Memory B cell (primary cell): ENCODE measurements around the gene SH3RF1.

Experiments
- ATAC-seq: fragments of 150-1000 bp; cut with Tn5 transposase; 2 replicates; pipeline ENCODE4 v1.10.0; 2021; ENCODE audit warnings: low read depth, mild to moderate bottlenecking, moderate library complexity
- DNase-seq, 2 donors: peaks; one replicate each; pipeline ENCODE4 v3.0.0; 2022; ENCODE audit warnings: low spot score in 2 of 2
- H3K27ac Mint-ChIP-seq: one replicate; pipeline ENCODE4 v1.8.0; 2022; ENCODE audit warnings: mild to moderate bottlenecking, moderate library complexity, mixed read lengths
- H3K27me3 Mint-ChIP-seq: one replicate; pipeline ENCODE4 v1.8.0; 2022; ENCODE audit warnings: mixed read lengths
- H3K36me3 Mint-ChIP-seq: one replicate; pipeline ENCODE4 v1.8.0; 2022; ENCODE audit warnings: mild to moderate bottlenecking, mixed read lengths
- H3K4me1 Mint-ChIP-seq: one replicate; pipeline ENCODE4 v1.8.0; 2022; ENCODE audit warnings: mixed read lengths
- H3K4me3 Mint-ChIP-seq: one replicate; pipeline ENCODE4 v1.8.0; 2022; ENCODE audit warnings: mild to moderate bottlenecking, moderate library complexity, mixed read lengths
- H3K9me3 Mint-ChIP-seq: one replicate; pipeline ENCODE4 v1.8.0; 2022; ENCODE audit warnings: mixed read lengths

Gene SH3RF1

DNA sequence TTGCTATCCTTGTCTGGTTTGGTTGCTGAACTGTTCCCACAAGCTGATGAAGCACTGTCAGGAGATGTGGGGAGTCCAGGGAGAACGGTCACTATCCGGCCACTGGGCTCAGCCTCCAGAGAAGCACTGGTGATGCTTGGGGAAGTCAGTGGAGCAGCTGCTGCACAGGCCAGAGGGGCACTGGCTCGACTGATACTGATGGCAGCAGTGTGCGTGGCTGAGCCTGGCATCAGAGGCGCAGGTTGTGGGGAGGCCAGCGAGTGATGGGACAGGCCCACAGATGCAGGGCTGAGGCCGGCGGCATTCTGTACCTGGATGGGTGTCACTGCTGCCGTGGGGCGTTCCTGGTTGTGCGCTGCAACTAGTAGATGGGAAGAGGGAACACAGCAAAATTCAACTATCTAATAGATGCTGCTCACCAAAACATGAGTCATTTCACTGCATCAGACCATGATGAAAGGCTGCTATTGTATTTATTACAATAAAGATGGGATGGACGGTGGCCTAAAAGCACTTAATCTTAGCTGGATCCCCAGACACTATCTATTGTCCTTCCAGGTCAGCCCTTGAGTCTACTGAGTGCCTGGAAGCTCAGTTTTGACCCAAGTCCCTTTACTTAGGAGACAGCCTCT lies 154.4 kb downstream of the SH3RF1 start:
- no peaks in the 10 kb centered on the region for H3K27me3 Mint-ChIP-seq
- ATAC-seq = no peak
- H3K4me3 Mint-ChIP-seq = no peak overlapping the region
- peaks cover 27% of the 10 kb centered on the region for H3K36me3 Mint-ChIP-seq
- H3K4me1 Mint-ChIP-seq = no peaks in the 10 kb centered on the region
- no peaks in the 10 kb centered on the region for H3K9me3 Mint-ChIP-seq
- no peak for DNase-seq
- peak overlapping the region; percentile 7 for H3K27ac Mint-ChIP-seq

DNA sequence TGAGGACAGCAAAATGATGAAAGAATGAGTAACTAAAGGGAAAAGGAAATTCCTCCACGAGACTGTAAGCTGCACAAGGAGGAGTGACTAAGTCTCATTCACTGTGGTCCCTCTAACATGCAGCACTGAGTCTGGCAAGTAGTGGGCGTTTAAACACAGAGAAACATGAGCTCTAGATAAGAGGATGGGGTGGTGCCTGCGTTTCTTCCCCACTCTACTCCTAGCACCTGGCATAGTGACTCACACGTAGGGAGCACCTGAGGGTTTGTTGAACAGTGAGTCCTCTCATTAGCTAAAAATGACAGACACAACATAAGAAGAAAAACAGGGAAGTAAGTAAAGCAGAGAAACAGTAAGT lies 154.9 kb downstream of the SH3RF1 start:
- no peak for ATAC-seq
- no peak for DNase-seq
- H3K27ac Mint-ChIP-seq = peak overlapping the region; percentile 7
- no peak overlapping the region for H3K4me3 Mint-ChIP-seq
- H3K27me3 Mint-ChIP-seq = no peaks in the 10 kb centered on the region
- H3K36me3 Mint-ChIP-seq = peaks cover 24% of the 10 kb centered on the region
- H3K9me3 Mint-ChIP-seq = no peaks in the 10 kb centered on the region
- no peaks in the 10 kb centered on the region for H3K4me1 Mint-ChIP-seq

DNA sequence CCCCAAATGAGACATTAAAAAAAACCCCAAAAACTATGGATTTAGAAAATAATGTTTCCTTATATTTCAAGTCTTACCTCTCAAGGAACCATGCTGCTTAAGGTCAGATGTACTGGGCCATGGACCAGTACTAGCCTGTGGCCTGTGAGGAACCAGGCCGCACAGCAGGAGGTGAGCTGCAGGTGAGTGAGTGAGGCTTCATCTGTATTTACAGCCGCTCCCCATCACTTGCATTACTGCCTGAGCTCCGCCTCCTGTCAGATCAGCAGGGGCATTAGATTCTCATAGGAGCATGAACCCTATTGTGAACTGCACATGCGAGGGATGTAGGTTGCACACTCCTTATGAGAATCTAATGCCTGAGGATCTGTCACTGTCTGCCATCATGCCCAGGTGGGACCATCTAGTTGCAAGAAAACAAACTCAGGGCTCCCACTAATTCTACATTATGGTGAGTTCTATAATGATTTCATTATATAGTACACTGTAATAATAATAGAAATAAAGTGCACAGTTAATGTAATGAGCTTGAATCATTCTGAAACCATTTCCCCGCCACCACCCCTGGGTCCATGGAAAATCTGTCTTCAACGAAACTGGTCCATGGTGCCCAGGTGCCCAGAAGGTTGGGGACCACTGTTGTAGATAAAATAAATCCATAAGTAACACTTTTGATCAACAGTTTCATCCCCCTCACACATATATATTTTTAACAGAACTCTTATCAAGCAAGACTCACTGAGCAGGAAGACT lies 155.4 kb downstream of the SH3RF1 start:
- no peaks in the 10 kb centered on the region for H3K4me1 Mint-ChIP-seq
- no peaks in the 10 kb centered on the region for H3K9me3 Mint-ChIP-seq
- ATAC-seq = no peak
- H3K36me3 Mint-ChIP-seq = peaks cover 26% of the 10 kb centered on the region
- no peak for DNase-seq
- no peaks in the 10 kb centered on the region for H3K27me3 Mint-ChIP-seq
- no peak overlapping the region for H3K4me3 Mint-ChIP-seq
- peak overlapping the region; percentile 7 for H3K27ac Mint-ChIP-seq

DNA sequence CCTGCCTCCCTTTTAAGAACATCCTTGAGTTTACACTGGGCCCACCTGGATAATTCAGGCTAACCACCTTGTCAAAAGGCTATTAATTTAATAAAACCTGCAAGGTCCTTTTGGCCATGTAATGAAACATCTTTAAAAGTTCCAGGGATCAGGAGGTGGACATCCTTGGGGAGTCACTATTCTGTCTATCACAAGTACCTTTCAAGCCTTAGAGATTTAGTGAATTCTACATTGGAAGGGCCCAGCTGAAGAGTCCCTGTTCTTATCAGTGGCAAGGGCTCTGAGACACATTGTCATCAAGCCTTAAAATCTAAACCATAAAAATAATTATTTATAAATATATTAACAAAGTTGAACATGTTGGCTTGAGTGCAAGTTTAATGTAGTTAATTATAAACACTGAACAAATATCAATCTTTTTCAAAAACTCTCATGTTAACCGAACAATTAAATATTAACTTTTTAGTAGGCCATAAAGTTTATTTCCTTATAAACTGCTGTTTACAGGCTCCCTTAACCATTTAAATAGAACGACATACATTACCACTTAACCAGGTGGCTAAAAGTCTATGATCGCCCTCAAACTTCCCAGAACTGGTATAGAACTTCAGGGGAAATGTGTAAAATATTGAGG lies 156.3 kb downstream of the SH3RF1 start:
- H3K4me1 Mint-ChIP-seq = no peaks in the 10 kb centered on the region
- H3K27me3 Mint-ChIP-seq = no peaks in the 10 kb centered on the region
- H3K36me3 Mint-ChIP-seq = peaks cover 28% of the 10 kb centered on the region
- ATAC-seq (no peak), DNase-seq (no peak)
- H3K27ac Mint-ChIP-seq = no peak overlapping the region
- H3K4me3 Mint-ChIP-seq = no peak overlapping the region
- H3K9me3 Mint-ChIP-seq = no peaks in the 10 kb centered on the region

DNA sequence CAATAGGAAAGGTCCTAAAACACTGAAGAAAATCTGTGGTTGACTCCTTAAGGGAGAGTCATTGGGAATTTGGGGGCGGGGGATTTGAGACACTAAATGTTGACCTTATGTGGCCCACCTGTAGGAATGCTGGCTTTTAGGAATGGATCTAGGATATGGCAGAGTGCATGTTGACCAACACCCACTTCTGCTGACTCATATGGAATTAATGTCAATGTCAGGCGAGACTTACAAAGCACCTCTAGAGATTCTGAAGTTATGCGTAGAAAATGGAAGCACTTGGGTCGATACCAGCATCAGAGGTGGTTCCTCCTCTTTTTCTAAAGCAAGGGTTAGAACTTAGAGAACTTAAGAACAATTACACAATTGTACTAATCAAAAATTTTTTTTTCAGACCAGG lies 160.1 kb downstream of the SH3RF1 start:
- Mint-ChIP-seq H3K27ac (no peak overlapping the region), H3K27me3 (no peaks in the 10 kb centered on the region), H3K4me1 (no peaks in the 10 kb centered on the region), H3K36me3 (peaks cover 25% of the 10 kb centered on the region), H3K4me3 (no peak overlapping the region), H3K9me3 (no peaks in the 10 kb centered on the region)
- ATAC-seq (no peak), DNase-seq (no peak)

DNA sequence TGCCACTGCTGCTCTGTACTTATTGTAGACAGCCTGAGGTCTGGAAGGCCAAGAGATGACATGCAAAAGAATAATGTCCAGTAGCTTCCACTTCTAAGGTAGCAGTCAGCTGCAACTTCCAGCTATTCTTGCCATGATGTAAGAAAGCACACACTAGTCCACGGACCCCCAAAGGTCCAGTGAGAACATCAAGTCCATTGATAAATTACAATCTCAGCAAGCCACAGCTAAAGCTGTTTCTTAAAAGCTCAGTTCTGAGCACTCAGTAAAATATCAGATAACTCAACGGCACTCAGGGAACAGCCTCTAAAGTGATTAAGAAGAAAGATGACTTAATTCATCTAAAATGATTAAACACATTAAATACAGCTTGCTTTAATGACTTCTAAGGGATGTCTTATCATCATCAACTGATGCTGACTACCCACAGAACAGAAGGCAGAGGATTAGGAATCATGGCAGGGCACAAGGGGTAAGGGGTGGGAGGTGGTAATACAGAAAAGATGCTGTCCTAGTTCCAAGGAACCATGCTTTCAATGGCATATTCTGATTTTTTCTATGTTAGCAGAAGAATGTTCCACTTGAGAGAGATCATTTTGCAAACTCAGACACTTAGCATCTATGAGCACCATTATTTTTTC lies 161.6 kb downstream of the SH3RF1 start:
- Mint-ChIP-seq H3K27ac (no peak overlapping the region), H3K27me3 (no peaks in the 10 kb centered on the region), H3K9me3 (no peaks in the 10 kb centered on the region), H3K36me3 (peaks cover 30% of the 10 kb centered on the region), H3K4me1 (no peaks in the 10 kb centered on the region), H3K4me3 (no peak overlapping the region)
- DNase-seq (no peak), ATAC-seq (no peak)

DNA sequence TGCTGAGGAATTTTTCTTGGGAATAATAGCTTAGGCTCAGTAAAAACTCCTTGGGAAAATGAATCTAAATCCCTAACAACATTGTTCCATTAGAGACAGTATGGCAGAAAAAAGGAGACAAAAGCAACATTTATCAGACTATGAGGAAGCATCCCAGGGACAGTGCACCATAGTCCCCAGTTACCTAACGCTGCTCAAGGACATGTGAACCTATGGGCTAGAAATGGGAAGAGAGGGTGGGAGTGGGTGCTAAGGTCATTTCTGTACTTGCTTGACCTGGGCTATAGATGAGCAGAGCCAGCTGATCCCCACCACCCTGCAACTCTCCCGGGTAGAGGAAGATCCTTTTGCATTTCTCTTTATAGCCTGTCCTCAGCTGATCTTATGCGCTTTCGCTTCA lies 162.5 kb downstream of the SH3RF1 start:
- no peak overlapping the region for H3K4me3 Mint-ChIP-seq
- ATAC-seq (no peak), DNase-seq (no peak)
- no peaks in the 10 kb centered on the region for H3K9me3 Mint-ChIP-seq
- peaks cover 29% of the 10 kb centered on the region for H3K36me3 Mint-ChIP-seq
- no peaks in the 10 kb centered on the region for H3K4me1 Mint-ChIP-seq
- H3K27me3 Mint-ChIP-seq = no peaks in the 10 kb centered on the region
- H3K27ac Mint-ChIP-seq = no peak overlapping the region

- Mint-ChIP-seq H3K4me3 (no peak overlapping the region), H3K27me3 (no peaks in the 10 kb centered on the region), H3K4me1 (no peaks in the 10 kb centered on the region), H3K27ac (no peak overlapping the region), H3K9me3 (no peaks in the 10 kb centered on the region), H3K36me3 (peaks cover 26% of the 10 kb centered on the region)
- DNase-seq (no peak), ATAC-seq (no peak)
Measured at GRCh38 chr4:169107528-169107927, 163.2 kb downstream of the SH3RF1 start.

DNA sequence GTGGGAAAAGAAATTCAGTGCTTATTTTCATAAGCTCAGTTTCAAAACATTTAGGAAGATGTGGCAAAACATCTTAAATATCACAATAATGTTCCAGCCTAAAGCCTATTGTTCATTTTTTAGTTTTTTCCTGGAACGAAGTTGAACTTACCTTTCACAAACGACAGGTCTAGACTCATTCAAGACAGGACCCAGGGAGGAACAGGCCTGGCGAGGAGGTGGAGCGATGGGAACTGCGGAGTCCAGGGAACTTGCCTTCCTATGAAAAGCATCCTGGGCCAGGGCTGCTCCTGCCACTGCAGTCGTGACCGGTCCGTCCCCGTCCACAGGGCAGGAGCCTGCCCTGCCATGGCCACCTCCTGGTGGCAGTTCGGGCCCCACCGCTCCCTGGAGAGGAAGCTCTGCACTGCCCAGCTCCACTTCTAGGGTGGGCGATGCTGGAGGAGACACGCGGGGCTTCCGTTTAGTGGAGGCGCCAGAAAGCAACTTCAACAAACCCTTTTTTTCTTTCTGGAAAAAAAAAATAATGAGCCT lies 164.0 kb downstream of the SH3RF1 start:
- Mint-ChIP-seq H3K4me3 (no peak overlapping the region), H3K9me3 (no peaks in the 10 kb centered on the region), H3K4me1 (no peaks in the 10 kb centered on the region), H3K27ac (no peak overlapping the region), H3K36me3 (peaks cover 23% of the 10 kb centered on the region), H3K27me3 (no peaks in the 10 kb centered on the region)
- no peak for ATAC-seq
- DNase-seq = no peak

DNA sequence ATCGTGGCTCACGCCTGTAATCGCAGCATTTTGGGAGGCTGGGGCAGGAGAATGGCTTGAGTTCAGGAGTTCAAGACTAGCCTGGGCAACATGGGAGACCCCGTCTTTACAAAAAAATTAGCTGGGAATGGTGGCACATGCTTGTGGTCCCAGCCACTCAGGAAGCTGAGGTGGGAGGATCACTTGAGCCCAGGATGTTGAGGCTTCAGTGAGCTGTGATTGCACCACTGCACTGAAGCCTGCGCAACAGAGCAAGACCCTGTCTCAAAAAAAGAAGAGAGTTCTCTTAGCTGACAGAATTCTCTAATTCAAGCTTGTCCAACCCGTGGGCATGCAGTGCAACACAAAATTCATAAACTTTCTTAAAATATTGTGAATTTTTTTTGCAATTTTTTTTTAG lies 165.1 kb downstream of the SH3RF1 start:
- Mint-ChIP-seq H3K36me3 (peaks cover 23% of the 10 kb centered on the region), H3K4me1 (peaks cover 3% of the 10 kb centered on the region), H3K27me3 (no peaks in the 10 kb centered on the region), H3K4me3 (no peak overlapping the region), H3K9me3 (no peaks in the 10 kb centered on the region), H3K27ac (no peak overlapping the region)
- ATAC-seq (no peak), DNase-seq (no peak)

GRCh38 chr4:169103966-169104412 lies 166.8 kb downstream of the SH3RF1 start:
- Mint-ChIP-seq H3K4me1 (peaks cover 8% of the 10 kb centered on the region), H3K36me3 (peaks cover 19% of the 10 kb centered on the region), H3K27me3 (no peaks in the 10 kb centered on the region), H3K4me3 (no peak overlapping the region), H3K27ac (no peak overlapping the region), H3K9me3 (no peaks in the 10 kb centered on the region)
- DNase-seq (no peak), ATAC-seq (no peak)

GRCh38 chr4:169102026-169102425 lies 168.7 kb downstream of the SH3RF1 start:
- H3K4me3 Mint-ChIP-seq = no peak overlapping the region
- H3K4me1 Mint-ChIP-seq = peaks cover 20% of the 10 kb centered on the region
- no peak for ATAC-seq
- no peak for DNase-seq
- H3K36me3 Mint-ChIP-seq = peaks cover 19% of the 10 kb centered on the region
- H3K27me3 Mint-ChIP-seq = no peaks in the 10 kb centered on the region
- H3K27ac Mint-ChIP-seq = no peak overlapping the region
- H3K9me3 Mint-ChIP-seq = no peaks in the 10 kb centered on the region

GRCh38 chr4:169100670-169101101 lies 170.1 kb downstream of the SH3RF1 start:
- H3K27ac Mint-ChIP-seq = peak overlapping the region; percentile 6
- no peak for ATAC-seq

GRCh38 chr4:169099771-169100180 lies 171.0 kb downstream of the SH3RF1 start:
- no peak for ATAC-seq
- Mint-ChIP-seq H3K9me3 (no peaks in the 10 kb centered on the region), H3K36me3 (peaks cover 19% of the 10 kb centered on the region), H3K27me3 (no peaks in the 10 kb centered on the region), H3K27ac (no peak overlapping the region), H3K4me1 (peaks cover 20% of the 10 kb centered on the region), H3K4me3 (no peak overlapping the region)
- no peak for DNase-seq

More at GRCh38 chr4:169100670-169101101, 170.1 kb downstream of the SH3RF1 start:
- H3K9me3 Mint-ChIP-seq = no peaks in the 10 kb centered on the region
- H3K4me1 Mint-ChIP-seq = peaks cover 20% of the 10 kb centered on the region
- H3K27me3 Mint-ChIP-seq = no peaks in the 10 kb centered on the region
- DNase-seq = no peak
- no peak overlapping the region for H3K4me3 Mint-ChIP-seq
- H3K36me3 Mint-ChIP-seq = peaks cover 19% of the 10 kb centered on the region
